ENCODE data around the gene NIPAL4. TPM values are rescaled to one million over a fixed set of nuclear protein-coding genes. Genes with fewer than 3 reads are reported as not detected.

NIPAL4 gene
- total RNA-seq, 4 donors from 2014 or later: 0.14 to 0.43 TPM; not detected in 2

DNA sequence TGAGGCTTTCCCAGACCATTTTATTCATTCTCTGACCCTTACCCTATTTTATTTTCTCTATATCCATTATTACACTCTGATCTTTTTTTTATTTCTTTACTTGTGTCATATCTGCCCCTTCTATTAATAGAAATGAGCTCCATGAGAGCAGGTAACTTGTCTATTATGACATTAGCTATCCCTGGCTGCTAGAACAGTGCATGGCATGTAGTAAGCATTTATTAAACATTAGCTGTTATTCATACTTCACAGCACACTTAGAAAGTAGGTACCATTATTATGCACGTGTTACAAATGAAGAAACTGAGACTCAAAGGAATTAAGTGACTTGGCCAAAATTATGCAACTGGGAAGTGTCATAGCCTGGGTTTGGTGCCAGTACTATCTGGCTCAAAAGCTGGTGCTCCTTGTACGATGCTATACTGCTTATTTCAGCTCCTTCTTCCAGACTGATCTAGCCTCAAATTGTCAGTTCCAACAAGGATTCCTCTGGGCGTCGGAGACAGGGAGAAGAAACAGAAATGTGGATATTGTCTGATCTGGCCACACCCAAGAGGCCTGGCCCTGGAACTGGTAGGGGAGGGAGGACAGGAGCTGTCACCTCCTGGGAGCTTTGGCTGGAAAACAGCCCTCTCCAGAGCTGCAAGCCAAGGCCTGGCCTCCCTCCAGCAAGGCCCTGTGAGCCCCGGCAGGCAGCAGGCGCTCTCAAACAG lies 10.8 kb upstream of the NIPAL4 start:
- intact Hi-C loops (cut with DNase I; ENCODE audit: low total_unique reads): no loop called here
- Histone ChIP-seq H3K4me3 (no peak overlapping the region), H3K9me3 (no peaks in the 10 kb centered on the region), H3K27me3 (no peaks in the 10 kb centered on the region), H3K36me3 (no peaks in the 10 kb centered on the region), H3K27ac (peak overlapping the region in 1 of 2 donors; percentile 25), H3K4me1 (no peaks in the 10 kb centered on the region)
- TF ChIP-seq CTCF (IDR thresholded peaks at IDR 0.05) (no peak), POLR2A (IDR thresholded peaks at IDR 0.05) (no peak)
- DNase-seq: peak; percentile 33 to 68

DNA sequence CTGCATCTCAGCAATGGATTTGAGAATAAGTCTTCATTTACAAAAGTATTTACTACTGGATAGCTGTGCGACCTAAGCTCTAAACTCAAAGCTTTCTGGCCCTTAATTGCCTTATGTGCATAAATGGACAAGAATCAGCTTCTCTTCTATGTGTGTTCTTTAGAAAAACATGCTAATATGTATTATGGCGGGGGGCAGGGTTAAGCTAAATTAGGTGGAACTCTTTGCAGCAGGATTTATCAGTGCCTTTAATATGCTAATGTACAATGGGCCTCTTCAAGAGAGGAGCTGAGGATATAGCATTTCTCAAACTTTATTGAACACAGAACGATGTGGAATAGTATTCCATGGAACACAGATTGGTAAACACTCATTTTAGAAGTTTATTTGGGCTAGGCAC lies 10.0 kb upstream of the NIPAL4 start:
- H3K4me1 ChIP-seq: no peaks in the 10 kb centered on the region
- no peaks in the 10 kb centered on the region for H3K36me3 ChIP-seq
- no peaks in the 10 kb centered on the region for H3K9me3 ChIP-seq
- no peak for DNase-seq
- no peak overlapping the region for H3K4me3 ChIP-seq
- H3K27ac ChIP-seq: no peak overlapping the region
- H3K27me3 ChIP-seq: no peaks in the 10 kb centered on the region
- TF ChIP-seq POLR2A (IDR thresholded peaks at IDR 0.05): no peak
- TF ChIP-seq CTCF (IDR thresholded peaks at IDR 0.05): no peak
- intact Hi-C loops (cut with DNase I; ENCODE audit: low total_unique reads): no loop called here

DNA sequence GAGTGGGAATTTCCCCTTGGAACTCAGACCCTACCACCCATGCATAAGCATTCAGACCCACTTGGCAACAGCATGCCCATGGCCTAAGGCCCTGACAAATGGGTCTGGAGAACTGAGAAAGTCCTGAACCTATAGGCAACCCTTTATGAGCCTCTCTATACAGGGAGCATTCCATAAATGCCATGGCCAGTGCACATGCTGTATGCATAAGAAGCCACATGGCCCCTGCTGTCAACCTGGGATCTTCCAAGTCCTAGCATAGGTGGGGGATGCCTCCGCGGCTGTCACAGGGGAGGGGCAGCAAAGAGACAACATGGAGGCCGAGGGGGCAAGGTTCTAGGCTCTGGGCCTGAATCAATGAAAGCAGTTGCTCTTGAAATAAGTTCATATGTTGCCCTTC lies 8.2 kb upstream of the NIPAL4 start:
- H3K4me1 ChIP-seq: no peaks in the 10 kb centered on the region
- H3K9me3 ChIP-seq: no peaks in the 10 kb centered on the region
- no peak overlapping the region for H3K4me3 ChIP-seq
- H3K27me3 ChIP-seq: no peaks in the 10 kb centered on the region
- H3K36me3 ChIP-seq: no peaks in the 10 kb centered on the region
- TF ChIP-seq CTCF (IDR thresholded peaks at IDR 0.05): no peak
- TF ChIP-seq POLR2A (IDR thresholded peaks at IDR 0.05): no peak
- H3K27ac ChIP-seq: no peak overlapping the region
- intact Hi-C loops (cut with DNase I; ENCODE audit: low total_unique reads): no loop called here
- DNase-seq: no peak

DNA sequence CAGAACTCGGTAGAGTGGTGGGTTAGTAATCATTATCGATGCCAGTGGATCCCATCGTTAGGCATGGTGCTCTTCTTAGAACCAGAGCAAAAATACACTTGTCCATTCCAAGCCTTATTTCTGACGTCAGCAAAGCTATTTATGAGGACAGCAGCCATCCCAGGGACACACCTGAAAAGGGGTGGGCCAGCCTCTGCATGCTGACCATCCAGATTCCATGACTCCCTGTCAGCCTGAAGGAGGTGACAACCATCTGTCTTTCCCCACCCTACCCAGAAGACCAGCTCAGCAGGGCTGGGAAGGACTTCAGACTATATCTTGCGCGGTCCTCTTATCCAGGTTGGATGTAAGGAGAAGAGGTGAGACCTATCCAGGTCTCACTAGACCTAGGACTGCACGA lies 5.7 kb upstream of the NIPAL4 start:
- DNase-seq: no peak
- Histone ChIP-seq H3K4me1 (no peaks in the 10 kb centered on the region), H3K27me3 (no peaks in the 10 kb centered on the region), H3K9me3 (no peaks in the 10 kb centered on the region), H3K36me3 (no peaks in the 10 kb centered on the region), H3K27ac (no peak overlapping the region), H3K4me3 (no peak overlapping the region)
- TF ChIP-seq POLR2A (IDR thresholded peaks at IDR 0.05) (no peak), CTCF (IDR thresholded peaks at IDR 0.05) (no peak)
- intact Hi-C loops (cut with DNase I; ENCODE audit: low total_unique reads): no loop called here

DNA sequence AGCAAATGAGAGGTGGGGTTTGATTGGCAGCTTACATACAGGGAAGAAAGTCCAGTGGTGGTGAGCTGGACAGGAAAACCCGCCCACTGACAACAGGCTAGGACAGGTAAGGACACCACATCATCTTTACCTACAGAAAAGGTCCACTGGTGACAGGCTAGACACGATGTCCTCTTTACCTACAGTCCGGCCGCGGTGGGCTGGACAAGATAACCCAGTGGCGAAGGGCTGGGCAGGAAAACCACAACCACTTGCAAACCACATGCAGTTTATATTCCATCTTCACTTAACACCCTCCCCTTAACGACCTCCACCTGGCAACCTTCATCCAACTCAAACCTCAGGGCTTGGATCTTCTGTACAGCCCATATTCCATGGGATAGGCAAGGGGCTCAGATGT lies 5.0 kb upstream of the NIPAL4 start:
- Histone ChIP-seq H3K9me3 (no peaks in the 10 kb centered on the region), H3K27ac (no peak overlapping the region), H3K36me3 (no peaks in the 10 kb centered on the region), H3K27me3 (no peaks in the 10 kb centered on the region), H3K4me3 (no peak overlapping the region), H3K4me1 (no peaks in the 10 kb centered on the region)
- TF ChIP-seq CTCF (IDR thresholded peaks at IDR 0.05): no peak
- no peak for TF ChIP-seq POLR2A (IDR thresholded peaks at IDR 0.05)
- no peak for DNase-seq
- intact Hi-C loops (cut with DNase I; ENCODE audit: low total_unique reads): no loop called here
